DND-41 (cell line): ENCODE results near the gene CRACR2B.

ENCODE experiments used
- ATAC-seq: fragments of 200-7000 bp; cut with Tn5 transposase; 3 replicates; pipeline ENCODE4 v1.9.1; 2021; ENCODE audit warnings: low read depth; ENCODE audit not compliant: insufficient read depth
- DNase-seq: peaks from one replicate; pipeline ENCODE4 v3.0.0-alpha.2; 2020
- H2AFZ ChIP-seq: 2 replicates; pipeline ENCODE4 v1.6.0; 2012; ENCODE audit warnings: low read depth, low read length
- H3K27ac ChIP-seq: 2 replicates; pipeline ENCODE4 v1.5.1; 2012; ENCODE audit warnings: low read length, inconsistent platforms
- H3K27me3 ChIP-seq: fragments of 200-600 bp; sonication (generic); 2 replicates; pipeline ENCODE4 v1.6.0; 2012; ENCODE audit warnings: low read length, mild to moderate bottlenecking, inconsistent platforms; ENCODE audit not compliant: insufficient read depth, poor library complexity
- H3K36me3 ChIP-seq: 2 replicates; pipeline ENCODE4 v1.5.1; 2012; ENCODE audit warnings: low read length, inconsistent platforms; ENCODE audit not compliant: insufficient read depth
- H3K4me1 ChIP-seq: 2 replicates; pipeline ENCODE4 v1.5.1; 2012; ENCODE audit warnings: mild to moderate bottlenecking, low read length; ENCODE audit not compliant: insufficient read depth
- H3K4me2 ChIP-seq: 2 replicates; pipeline ENCODE4 v1.6.0; 2012; ENCODE audit warnings: mild to moderate bottlenecking, moderate library complexity, low read length, inconsistent platforms; ENCODE audit not compliant: insufficient read depth
- H3K4me3 ChIP-seq, 2 experiments: fragments of 200-600 bp in 1 of 2; shearing (Covaris generic) in 1 of 2; 2 replicates each; pipeline ENCODE4 v1.5.1; 2012 to 2016; ENCODE audit warnings: inconsistent platforms in 2 of 2, low read length in 2 of 2, mild to moderate bottlenecking in 2 of 2, low read depth in 1 of 2, moderate library complexity in 1 of 2
- H3K79me2 ChIP-seq: 2 replicates; pipeline ENCODE4 v1.6.0; 2012; ENCODE audit warnings: low read length, inconsistent platforms; ENCODE audit not compliant: insufficient read depth
- H3K9ac ChIP-seq: 2 replicates; pipeline ENCODE4 v1.6.0; 2012; ENCODE audit warnings: low read depth, mild to moderate bottlenecking, inconsistent platforms, low read length, moderate library complexity
- H3K9me3 ChIP-seq: 2 replicates; pipeline ENCODE4 v1.5.1; 2012; ENCODE audit warnings: low read length, moderate library complexity, mild to moderate bottlenecking, inconsistent platforms; ENCODE audit not compliant: insufficient read depth, severe bottlenecking
- H4K20me1 ChIP-seq: 2 replicates; pipeline ENCODE4 v1.6.0; 2012; ENCODE audit warnings: low read length; ENCODE audit not compliant: insufficient read depth
- CTCF ChIP-seq: IDR thresholded peaks from 2 replicates; pipeline ENCODE4 v1.5.1; 2012; ENCODE audit warnings: borderline replicate concordance, low read length, moderate library complexity, mild to moderate bottlenecking; ENCODE audit not compliant: poor library complexity, severe bottlenecking; ENCODE audit errors: extremely low read depth
- EZH2 ChIP-seq: IDR thresholded peaks from 3 replicates; pipeline ENCODE4 v1.6.1; 2012; ENCODE audit warnings: borderline replicate concordance, low read depth, mild to moderate bottlenecking, moderate library complexity, low read length, inconsistent platforms; ENCODE audit not compliant: severe bottlenecking

Gene CRACR2B

GRCh38 chr11:803770-804598 is 23.7 kb upstream of the CRACR2B start:
- peak; percentile 53 for DNase-seq

GRCh38 chr11:804599-804964 is 23.1 kb upstream of the CRACR2B start:
- Histone ChIP-seq H2AFZ (peak overlapping the region; percentile 75), H3K79me2 (peaks cover 55% of the 10 kb centered on the region), H3K4me3 (peak overlapping the region; percentile 55 to 65), H4K20me1 (peaks cover 39% of the 10 kb centered on the region), H3K9me3 (no peaks in the 10 kb centered on the region), H3K27me3 (no peaks in the 10 kb centered on the region), H3K27ac (peak overlapping the region; percentile 69), H3K4me2 (peak overlapping the region; percentile 93), H3K9ac (peak overlapping the region; percentile 85), H3K4me1 (peaks cover 56% of the 10 kb centered on the region), H3K36me3 (peaks cover 49% of the 10 kb centered on the region)
- peak; percentile 0; the same call in 1 of the 3 replicates for ATAC-seq
- TF ChIP-seq EZH2, result no peak
- TF ChIP-seq CTCF, result no peak
- no peak for DNase-seq

More at GRCh38 chr11:803770-804598, 23.7 kb upstream of the CRACR2B start:
- Histone ChIP-seq H2AFZ (peak overlapping the region; percentile 75; the same call in 1 of the 2 replicates), H3K4me2 (peak overlapping the region; percentile 93), H3K27ac (peak overlapping the region; percentile 69), H3K4me1 (peaks cover 56% of the 10 kb centered on the region), H3K27me3 (no peaks in the 10 kb centered on the region), H3K4me3 (peak overlapping the region; percentile 55 to 65), H3K79me2 (peaks cover 52% of the 10 kb centered on the region), H3K9me3 (no peaks in the 10 kb centered on the region), H3K36me3 (peaks cover 52% of the 10 kb centered on the region), H4K20me1 (peaks cover 44% of the 10 kb centered on the region), H3K9ac (peak overlapping the region; percentile 85)
- 0 out of 3 replicates have a peak, but pooled peaks have one; percentile 5 for ATAC-seq
- TF ChIP-seq CTCF, result no peak
- no peak for TF ChIP-seq EZH2

GRCh38 chr11:808427-809286 is 19.1 kb upstream of the CRACR2B start:
- Histone ChIP-seq H3K4me2 (peak overlapping the region; percentile 74), H3K27ac (peak overlapping the region; percentile 98), H3K4me3 (peak overlapping the region; percentile 60 to 79), H3K79me2 (peaks cover 61% of the 10 kb centered on the region), H3K27me3 (no peaks in the 10 kb centered on the region), H4K20me1 (peaks cover 44% of the 10 kb centered on the region), H3K36me3 (peaks cover 43% of the 10 kb centered on the region), H3K4me1 (peaks cover 55% of the 10 kb centered on the region), H3K9ac (peak overlapping the region; percentile 84), H2AFZ (peak overlapping the region; percentile 87), H3K9me3 (no peaks in the 10 kb centered on the region)
- TF ChIP-seq EZH2 (no peak), CTCF (peak; percentile 9)
- DNase-seq, result peak; percentile 46
- no peak for ATAC-seq
